Subcutaneous adipose tissue (tissue), 4 donors: ENCODE results near the gene CIRBP. TPM values are rescaled to one million over a fixed set of nuclear protein-coding genes. Genes with fewer than 3 reads are reported as not detected.

Experiments used
- CTCF ChIP-seq: fragments of 450-650 bp; IDR thresholded peaks from one replicate; pipeline ENCODE4 v1.5.1; 2016; ENCODE audit warnings: low read depth, mild to moderate bottlenecking, control low read depth, antibody characterized with exemption, moderate library complexity
- total RNA-seq, 4 donors: library from RNA; depleted of rRNA; stranded (reverse); fragments of >200 nt; gene quantifications; one replicate each; pipeline ENCODE4 v1.1.0, GENCODE V29; 2016

CIRBP gene
- total RNA-seq, 4 donors from 2014 or later, result 159 to 753 (median 413) TPM

DNA sequence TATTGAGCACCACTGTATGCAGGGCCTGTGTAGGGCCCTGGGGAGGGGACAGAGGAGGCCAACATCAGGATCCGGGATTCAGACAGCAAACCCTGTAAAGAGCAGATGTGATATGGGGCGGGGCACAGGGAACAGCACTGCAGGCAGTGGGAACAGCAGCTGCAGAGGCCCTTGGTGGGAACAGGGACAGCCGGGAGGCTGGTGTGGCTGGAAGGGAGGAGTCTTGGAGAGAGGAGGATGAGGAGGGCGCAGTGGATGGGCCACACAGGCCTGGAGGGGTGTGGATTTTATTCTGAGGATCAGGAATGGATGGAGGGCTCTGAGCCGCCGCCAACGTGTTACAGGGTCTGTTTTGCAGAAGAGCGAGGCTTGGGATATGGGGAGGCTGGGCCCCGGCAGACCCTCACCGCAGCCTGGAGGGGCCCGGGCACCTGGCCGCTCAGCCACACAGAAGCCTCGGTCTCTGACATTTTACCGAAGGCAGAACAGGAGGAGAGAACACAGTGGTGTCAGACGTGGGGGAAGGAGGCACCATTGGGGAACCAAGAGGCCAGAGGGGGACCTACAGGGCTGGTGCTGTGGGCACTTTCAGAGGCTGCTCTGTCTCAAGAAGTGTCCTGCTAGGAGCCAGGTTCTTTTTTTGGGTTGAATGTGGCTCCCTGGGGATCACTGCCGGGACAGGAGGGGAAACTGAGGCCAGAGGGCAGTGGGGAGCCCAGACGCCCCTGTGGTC, 23.5 kb downstream of the CIRBP start:
- TF ChIP-seq CTCF, result no peak

DNA sequence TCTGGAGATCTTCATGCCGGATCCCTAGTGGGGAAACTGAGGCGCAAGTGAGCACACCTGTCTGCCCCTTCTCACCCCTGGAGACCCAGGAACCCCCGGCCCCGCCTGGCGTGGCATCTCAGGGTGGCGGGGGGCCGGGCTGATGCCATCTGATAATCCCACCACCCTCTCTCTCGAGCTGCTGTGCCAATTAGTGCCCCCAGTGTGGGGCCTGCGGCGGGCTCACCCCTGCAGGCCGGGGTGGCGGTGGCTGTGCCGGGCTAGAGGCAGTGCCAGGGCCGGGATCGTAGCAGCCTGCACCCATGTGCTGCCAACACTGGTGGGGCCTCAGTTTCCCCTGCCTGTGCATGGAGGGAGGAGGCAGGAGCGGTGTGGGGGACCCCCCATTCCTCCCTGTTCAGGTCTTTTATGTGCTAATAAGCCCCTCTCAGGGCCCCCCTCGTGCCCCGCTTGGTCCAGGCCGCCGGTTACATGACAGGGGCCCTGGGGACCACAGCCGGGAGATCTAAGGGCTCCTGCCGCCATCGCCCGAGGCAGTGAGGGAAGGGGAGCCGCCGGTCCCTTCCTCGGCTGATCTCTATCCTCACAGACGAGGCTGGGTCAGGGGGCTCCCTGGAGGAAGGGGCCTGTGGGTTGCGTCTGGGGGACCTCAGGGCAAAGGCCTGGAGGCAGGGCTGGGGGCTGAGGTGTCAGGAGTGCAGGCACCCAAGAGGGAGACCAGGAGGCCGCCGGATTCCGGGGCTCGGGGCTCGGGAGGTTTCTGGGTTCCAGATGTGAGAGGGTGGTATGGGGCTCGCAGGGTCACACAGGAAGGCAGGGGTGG, 24.9 kb downstream of the CIRBP start:
- TF ChIP-seq CTCF, result no peak

GRCh38 chr19:1294688-1295087, 25.6 kb downstream of the CIRBP start:
- TF ChIP-seq CTCF, result no peak

DNA sequence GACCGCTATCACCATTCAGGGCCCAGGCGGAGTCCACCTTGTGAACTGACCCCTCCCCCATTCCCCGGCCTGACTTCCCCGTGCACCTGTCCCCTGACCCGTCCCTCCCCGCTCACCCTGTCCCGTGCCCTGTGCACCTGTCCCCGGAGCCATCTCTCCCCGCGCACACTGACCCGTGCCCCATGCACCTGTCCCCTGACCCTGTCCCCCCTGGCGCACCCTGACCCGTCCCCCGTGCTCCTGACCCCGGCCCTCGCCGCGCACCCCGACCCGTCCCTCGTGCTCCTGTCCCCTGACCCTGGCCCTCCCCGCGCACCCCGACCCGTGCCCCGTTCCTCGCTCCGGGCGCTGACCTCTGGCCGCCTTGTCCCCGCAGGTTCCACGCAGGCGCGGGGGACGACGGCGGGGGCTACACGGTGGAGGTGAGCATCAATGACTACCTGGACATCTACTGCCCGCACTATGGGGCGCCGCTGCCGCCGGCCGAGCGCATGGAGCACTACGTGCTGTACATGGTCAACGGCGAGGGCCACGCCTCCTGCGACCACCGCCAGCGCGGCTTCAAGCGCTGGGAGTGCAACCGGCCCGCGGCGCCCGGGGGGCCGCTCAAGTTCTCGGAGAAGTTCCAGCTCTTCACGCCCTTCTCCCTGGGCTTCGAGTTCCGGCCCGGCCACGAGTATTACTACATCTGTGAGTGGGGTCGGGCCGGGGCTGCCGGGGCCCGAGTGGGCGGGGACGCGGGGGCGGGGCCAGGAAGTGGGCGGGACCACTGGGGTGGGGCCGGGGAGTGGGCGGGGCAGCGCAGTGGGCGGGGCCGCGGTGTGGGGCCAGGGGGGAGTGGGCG, 26.3 kb downstream of the CIRBP start:
- no peak for TF ChIP-seq CTCF

DNA sequence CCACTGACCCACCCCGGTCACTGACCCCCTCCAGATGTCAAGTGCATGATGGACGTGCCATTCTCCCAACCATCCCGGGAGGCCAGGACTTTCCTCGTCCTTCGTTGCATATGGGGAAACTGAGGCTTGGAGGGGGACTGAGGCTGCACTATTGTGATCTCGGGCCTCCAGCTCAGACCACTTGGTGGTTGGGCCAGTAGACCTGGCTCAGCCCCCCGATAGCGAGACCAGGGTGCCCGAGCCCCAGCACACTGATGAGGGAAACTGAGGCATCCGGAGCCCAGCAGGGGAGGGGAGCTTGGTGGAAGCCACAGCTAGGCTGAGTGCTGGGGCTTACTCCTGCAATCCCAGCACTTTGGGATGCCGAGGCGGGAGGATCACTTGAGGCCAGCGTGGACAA, 26.9 kb downstream of the CIRBP start:
- no peak for TF ChIP-seq CTCF

DNA sequence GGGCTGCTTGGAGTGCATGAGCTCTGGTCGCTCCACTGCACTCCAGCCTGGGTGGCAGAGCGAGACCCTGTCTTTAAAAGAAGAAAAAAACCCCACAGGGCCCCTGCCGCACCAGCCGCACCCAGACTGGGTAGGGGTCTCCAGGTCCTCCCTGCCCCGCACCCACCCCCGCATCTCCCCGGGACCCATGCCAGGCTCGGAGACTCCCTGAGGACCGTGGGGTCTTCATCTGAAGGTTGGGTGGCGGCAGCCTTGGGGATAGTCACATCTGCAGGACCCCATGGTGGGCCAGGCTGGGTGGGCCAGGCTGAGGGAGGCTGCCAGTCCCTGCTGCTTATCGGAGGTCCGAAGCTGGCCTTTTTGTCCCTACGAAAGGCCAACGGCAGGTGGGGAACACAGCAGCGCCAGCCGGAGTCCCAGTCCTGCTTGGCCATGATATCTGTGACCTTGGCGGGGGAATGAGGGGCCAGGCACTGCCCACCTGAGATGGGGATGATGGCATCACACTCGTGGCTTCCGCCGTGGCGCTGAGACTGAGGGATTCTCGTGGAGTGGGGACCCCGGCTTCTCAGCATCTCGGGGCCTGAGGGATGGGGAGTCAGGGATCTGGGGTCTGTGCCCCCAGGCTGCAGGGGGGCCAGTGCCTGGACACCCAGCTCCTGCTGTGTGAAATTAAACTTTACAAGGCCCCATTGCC, 27.6 kb downstream of the CIRBP start:
- no peak for TF ChIP-seq CTCF
